Hematopoietic multipotent progenitor cell treated with erythropoietin and hydrocortisone succinate and interleukin-3 and kit ligand, for 6 days (in vitro differentiated cells): ENCODE data around the gene CRY1.

ENCODE experiments used
- DNase-seq: peaks from one replicate; pipeline ENCODE4 v3.0.0-alpha.2; 2015

CRY1 gene

DNA sequence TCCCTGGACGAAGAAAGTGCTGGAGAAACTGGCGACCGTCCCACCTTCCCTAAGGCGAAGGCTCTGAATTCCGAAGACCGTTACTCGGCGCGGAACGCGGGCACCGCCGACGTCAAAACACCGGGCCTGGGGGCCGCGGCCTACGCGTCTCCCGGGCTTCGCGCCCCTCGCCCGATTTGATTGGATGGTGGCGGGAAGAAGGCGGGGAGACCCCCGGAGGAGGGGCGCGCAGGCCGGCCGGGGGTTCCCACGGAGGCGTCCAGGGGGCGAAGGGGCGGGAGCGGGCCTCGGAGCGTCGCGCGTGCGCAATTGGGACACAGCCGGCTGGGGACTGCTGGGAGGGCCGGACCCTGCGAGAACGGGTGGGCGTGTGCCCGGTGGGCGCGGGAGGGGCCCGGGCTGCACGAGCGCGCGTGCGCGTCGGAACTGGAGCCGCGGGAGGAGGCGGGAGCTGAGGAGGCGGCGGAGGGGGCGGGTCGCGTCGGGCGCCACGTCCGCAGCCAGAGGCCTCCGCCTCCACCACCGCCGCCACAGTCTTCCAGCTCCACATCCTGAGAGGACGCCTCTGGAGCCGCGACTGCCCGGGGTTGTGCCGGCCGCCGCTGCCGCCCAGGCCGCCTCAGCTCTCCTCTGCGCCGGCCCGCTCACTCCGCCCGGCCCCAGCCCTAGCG, 137.8 kb downstream of the CRY1 start, which contains the start of gene TMEM263:
Gene TMEM263, plus strand, starts transcription at position 531 of the 671 bp plus-strand sequence. CDS start 11,210 bp downstream, outside the sequence.
- peak; percentile 93 for DNase-seq

DNA sequence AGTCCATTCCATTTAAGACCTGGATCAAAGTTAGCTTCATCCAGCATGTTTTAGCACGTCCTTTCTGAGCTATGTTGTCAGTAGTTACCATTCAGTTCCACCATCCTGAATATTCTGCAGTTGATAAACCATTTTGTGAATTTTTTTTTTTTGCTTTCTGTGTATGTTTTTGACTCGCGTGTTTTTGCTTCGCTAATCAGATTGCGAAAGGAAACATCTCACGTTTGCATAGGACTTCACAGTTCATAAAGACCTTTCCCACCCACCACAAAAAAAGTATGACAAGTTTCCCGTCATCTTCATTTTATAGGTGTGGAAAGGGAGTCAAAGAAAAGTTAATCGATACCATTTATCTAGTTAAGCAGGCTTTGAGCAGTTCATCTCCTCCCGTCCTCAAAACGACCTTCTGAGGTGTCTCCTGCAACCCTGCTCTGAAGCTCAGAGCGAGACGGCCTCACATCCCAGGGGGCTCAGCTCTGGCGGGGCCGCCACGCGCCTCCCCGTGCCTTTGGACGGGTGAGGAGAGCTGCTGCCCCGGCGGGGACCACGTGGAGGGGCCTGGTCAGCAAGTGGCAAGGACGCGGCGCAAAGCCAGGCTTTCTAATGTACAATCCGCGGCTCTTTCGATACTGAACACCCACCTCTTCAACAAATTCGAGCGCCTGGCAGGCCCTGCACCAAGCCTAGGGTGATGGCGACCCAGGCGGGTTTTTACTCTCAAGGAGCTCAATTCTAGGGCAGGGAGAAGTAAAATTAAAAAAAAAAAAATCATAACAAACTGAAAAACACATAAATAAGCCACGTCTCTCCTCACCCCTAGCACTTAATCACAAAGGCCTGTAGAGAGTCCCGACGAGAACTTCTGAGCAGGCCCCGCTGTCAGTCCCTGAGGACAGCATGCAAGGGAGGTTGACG, 138.6 kb downstream of the CRY1 start:
- DNase-seq, result no peak

DNA sequence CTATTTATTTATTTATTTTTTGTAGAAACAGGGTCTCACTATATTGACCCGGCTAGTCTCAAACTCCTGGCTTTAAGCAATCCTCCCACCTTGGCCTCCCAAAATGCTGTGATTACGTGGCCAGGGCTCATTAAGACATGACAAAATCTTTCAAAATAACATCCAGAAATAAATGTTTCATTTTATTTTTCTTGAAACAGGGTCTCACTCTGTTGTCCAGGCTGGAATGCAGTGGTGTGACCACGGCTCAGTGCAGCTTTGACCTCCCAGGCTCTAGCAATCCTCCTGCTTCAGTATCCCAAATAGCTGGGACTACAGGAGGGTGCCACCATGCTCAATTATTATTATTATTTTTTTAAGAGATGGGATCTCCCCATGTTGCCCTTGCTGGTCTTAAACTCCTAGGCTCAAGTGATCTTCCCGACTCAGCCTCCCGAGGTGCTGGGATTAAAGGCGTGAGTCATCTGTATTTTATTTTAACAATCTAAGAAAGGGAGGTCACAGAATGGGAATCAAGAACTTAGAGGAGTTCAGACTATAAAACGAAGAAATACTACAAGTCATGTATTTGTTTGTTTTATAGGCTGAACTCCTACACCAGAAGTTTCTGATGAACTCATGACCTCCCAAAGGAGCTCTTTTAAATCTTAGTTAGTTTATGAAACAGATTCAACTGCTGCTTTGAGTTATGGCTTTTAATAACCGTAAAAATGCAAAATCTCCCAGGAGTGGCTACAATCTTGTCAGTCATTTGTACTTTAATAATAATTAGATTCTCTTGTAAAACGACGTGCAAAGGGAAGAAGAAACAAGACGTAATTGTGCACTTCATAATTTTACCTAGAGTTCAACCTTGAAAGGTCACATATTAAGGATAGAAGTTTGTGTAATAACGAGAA, 139.7 kb downstream of the CRY1 start:
- no peak for DNase-seq

DNA sequence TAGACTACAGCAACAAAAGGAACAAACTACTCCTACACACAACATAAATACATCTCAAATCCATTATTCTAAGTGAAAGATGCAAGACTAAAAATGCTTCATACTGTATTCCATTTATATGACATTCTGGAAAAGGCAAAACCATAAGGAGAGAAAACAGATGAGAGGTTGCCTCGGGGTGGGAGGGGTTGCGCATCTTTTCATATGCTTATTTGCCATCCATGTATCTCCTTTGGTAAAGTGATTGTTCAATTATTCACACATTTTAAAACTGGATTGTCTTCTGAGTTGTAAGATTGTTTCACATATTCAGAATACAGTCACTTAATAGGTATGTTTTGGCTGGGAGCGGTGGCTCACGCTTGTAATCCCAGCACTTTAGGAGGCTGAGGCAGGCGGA, 142.8 kb downstream of the CRY1 start:
- no peak for DNase-seq

DNA sequence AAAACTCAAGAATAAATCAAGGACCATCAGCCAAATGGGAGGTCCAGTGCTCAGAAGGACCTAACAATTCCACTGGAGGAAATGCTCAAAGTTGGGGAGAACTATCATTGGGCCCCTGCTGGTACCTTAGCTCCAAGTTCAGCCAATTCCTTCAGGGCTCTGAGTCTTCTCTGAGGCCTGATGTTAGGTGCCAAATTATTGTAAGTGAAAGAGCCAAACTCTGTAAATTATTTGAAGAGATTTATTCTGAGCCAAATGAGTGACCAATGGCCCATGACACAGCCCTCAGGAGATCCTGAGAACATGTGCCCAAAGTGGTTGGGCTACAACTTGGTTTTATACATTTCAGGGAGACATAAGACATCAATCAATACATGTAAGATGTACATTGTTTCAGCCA, 145.9 kb downstream of the CRY1 start:
- no peak for DNase-seq

DNA sequence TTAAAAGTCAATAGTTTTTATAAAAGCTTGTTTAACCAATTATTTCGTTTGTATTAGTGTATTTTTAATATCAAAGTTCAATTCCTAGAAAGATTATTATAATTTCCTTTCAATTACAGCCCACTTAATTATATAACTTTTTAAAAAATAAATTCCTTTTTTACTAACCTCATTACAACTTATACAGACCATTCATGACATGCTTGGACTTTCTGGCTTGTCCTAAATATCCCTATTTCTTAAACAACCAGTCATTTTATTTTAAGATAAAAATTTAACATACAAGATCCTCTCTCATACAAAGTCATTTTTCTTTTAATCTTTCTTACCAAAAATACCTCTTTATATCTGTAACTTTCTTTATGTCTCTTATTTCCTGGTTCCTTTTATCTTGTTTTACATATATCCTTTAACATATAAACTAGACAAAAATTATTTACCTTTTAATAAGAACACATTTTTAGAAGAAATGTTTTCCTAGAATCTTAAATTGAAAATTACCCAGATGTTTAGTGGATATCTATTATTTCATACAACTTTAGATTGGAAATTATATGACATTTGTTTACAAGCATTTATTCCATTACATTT, 148.0 kb downstream of the CRY1 start:
- DNase-seq, result no peak

DNA sequence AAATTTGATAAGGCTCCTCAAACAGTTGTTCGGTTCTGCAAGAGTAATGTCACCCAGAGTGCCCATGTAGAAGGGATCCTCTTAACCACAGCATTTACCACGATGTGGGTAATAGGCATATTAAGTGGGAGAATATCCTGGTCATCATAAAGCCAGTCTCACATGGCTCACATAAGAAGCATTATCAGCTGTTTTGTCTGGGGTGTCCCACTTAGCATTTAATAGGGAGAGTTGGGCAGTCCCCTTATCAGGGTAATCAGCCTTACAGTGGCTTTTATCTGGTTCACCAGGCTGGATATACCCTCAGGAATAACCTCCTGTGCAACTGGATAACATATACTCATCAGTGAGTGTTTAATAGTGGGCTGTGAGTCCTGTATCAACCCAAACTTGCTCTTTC, 150.6 kb downstream of the CRY1 start:
- DNase-seq, result peak; percentile 68

DNA sequence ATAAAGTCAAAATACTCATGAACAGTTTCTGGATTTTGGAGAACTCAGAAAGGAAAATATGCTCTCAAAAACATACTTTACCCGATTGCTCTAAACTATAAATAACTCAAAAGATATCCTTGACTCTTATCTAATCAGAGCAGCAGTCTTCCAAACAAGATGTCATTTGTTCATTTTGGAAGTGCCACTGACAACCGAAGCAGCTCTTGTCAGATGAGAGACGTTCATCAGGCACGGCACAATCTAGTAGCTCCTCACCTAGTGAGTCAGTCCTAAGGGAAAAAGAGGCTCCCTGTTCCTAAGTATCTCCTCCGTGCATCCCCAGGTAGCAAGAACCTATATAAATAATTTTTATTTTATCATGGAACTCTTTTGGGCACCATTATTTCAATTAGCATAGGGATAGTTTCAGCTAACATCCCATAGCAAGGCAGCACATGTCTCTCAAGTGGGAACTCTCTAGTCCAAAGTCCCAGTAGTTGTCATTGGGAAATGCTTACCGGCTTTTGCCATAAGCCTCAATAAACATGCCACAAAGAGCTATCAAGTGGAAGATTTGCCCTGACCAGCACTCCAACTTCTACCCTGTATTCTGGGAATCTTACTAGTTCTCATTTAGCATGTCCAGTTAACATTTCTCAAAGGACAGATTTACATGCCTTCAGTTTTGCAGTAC, 151.7 kb downstream of the CRY1 start:
- DNase-seq, result no peak
